GM18511 (cell line): ENCODE data around the gene PIK3CG.

ENCODE experiments used
- ATAC-seq: cut with Tn5 transposase; IDR thresholded peaks from one replicate; pipeline ENCODE4 v1.9.1; 2021; ENCODE audit warnings: mild to moderate bottlenecking, moderate library complexity; ENCODE audit not compliant: unreplicated experiment

Gene PIK3CG

DNA sequence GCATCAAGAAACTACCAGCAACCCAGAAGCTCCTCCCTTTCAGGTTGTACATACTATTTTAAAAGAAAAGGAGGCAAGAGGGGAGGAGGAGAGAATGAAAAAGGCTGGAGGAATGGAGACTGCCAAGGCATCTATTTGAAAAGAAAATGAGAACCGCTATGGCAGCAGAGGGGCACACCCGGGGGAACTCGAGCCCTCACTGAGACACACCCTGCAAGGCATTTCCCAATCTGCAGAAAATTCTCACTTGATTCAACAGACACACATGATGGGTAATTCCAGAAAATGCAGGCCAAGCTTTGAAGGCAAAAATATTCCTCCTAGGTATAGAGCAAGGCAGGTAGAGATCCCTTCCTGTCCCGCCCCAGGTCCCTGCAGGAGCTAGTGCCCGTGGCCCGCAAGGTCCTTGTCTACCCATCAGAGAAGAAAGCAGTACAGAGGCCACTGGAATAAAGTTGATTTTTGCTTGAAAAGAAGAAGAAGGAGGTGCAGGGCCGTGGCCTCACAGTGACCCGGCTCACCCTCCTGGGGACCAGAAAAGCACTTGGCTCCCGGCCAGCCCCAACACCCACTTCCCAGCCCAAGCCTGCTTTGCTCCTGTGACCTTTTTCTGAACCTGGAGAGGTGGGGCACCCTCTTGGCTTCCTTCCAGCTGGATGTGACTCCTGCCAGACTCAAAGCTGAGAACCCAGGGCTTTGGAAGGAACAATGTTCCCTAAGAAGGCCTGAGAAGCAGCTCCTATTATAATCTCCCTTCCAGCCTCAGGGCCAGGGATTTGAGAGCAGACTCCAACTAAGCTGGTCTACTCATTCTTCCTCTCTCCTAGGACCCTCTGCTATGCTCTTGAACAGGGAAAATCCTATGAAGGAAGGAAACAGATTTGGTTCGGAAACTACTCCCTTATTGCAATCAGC, 6.2 kb upstream of the PIK3CG start:
- ATAC-seq: no peak

DNA sequence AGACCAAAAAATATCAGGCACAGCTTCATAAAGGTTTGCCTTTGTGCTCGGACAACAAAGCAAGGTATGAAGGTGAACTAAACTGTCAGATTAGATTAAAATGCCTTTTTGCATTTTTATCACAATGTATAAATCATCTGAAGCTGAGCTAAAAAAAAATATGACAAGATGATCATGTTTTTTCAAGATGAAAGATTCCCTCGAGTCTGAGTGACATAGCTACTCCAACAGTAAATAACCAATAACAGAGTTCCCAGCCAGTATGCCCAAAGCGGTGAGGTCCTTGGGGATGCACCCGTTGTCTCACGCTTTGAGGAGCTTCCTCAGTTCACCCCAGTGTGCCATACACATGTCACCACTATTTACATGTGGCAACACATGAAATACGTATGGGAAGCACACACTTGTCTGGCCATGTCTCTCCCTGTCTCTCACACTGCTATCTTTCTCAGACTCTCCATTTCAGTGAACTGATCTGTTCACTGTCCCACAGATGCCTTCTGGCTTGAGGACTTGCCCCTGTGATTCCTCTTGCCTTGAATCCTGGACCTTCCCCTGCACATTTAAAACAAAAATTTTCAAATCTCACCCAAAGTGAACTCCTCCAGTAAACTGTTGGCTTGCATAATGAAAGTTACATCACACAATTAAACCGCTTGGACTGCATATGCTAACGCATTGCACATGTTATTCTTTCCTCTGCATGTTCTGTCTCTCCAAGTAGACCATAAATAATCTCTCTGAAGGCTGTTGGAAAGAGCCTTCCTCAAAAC, 2.6 kb upstream of the PIK3CG start:
- no peak for ATAC-seq

DNA sequence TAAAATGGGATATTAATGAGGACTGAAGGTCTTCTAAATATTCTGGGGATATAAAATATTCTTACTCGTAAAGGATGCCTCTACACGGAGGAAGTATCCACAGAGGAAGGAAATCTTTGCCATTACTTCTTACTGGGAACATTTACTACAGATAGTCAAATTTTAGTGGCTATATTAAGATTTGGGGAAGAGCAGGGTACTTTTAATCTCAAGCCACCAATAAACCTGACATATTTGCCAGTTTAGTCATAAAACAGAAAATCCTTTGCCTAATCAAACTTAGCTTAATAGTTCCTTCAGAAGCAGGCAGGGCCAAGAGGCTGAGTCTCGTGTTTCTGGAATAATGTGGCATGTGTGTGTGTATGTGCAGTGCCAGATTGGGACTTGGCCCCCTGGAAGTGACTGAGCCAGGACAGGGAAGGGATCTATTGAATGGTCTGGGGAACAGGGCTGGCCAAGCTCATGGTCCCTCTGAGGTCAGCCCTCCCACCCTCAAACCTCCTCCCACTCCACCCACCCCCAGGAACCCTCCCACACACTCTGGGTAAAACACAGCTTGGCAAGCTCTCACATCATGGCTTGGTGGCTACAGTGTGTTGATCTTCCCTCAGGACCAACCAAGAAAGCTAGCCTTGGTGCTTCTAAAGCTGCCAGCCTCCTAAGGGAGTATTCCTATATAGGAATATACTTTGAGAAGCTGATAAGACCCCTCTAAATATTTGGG, 1.6 kb upstream of the PIK3CG start:
- no peak for ATAC-seq

DNA sequence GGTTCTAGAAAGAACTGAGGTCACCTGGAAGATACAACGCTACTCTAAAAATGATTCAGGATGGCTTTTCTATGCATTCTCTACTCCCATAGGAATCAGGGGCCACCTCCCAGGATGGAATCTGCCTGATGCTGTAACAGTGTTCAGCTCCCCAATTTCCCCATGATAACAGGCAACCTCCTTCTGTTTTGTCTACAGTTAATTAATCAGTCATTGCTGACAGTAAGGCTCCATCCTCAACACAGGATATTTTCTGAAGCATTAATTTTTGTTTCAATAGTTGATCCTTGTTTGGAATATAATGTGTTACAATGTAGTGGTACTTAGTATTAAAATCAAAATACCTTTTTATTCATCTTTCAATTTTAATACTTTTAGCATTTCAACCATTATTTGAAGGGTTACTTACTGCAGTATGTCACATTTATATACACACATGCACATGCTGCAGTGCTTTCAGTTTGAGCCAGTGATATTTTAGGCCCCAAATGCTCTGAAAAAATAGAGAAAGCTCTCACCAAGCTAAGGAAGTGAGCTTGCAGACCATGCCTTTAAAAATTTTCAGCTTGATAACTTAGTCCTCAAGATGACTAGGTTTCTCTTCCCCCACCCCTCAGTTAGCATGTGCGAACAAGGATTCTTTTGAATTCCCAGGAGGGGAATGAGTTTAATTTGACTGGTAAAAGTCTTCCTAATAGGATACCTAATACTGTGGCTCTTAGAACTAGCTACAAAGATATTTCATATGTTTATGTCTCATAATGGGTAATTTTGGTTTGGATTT, 592 bp upstream of the PIK3CG start:
- ATAC-seq: peak; percentile 54

DNA sequence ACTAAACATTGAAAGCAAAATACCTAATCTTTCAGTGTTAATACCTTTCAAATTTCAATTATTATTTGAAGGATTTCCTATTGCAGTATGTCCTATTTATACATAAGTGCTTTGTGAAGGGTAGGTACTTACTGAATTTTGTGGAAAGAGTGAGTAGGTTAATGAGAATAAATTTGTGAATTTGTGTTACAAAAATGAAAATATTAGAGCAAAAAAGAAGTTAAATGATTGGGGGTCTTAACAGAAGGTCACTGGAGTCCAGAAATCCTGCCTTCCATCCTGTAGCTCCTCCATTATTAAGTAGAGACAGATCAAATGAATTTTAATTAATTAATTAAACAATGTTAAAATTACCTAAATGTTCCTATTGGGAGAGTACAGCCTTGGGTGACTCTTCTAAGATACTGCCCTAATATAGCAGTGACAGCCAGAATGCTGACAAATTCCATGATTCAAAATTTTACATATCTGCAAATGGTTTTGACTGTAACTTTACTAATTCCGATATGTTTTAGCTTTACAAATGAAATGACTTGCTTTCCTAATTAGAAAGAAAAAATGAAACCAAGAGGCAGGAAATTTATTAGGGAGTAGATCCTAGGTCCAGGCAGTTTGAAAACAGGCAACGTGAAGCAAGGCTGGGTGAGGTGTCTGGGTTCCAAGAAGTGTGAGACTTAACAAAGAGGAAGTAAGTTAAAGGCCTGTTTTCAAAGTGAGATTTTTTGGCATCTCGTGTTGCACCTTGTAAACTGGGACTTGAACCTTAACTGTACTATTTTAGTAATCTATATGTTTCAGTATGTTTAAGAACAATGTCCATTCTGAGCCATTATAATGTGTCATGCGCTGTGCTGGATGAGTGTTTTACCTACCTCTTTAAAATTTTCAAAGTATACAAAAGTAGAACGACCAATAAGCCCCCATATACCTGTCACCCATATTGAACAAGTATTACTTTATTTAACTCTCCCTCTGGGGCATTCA, 1.5 kb downstream of the PIK3CG start:
- peak; percentile 40 for ATAC-seq

DNA sequence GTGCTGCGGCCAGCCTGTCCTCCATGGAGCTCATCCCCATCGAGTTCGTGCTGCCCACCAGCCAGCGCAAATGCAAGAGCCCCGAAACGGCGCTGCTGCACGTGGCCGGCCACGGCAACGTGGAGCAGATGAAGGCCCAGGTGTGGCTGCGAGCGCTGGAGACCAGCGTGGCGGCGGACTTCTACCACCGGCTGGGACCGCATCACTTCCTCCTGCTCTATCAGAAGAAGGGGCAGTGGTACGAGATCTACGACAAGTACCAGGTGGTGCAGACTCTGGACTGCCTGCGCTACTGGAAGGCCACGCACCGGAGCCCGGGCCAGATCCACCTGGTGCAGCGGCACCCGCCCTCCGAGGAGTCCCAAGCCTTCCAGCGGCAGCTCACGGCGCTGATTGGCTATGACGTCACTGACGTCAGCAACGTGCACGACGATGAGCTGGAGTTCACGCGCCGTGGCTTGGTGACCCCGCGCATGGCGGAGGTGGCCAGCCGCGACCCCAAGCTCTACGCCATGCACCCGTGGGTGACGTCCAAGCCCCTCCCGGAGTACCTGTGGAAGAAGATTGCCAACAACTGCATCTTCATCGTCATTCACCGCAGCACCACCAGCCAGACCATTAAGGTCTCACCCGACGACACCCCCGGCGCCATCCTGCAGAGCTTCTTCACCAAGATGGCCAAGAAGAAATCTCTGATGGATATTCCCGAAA, 2.7 kb downstream of the PIK3CG start:
- ATAC-seq: no peak

DNA sequence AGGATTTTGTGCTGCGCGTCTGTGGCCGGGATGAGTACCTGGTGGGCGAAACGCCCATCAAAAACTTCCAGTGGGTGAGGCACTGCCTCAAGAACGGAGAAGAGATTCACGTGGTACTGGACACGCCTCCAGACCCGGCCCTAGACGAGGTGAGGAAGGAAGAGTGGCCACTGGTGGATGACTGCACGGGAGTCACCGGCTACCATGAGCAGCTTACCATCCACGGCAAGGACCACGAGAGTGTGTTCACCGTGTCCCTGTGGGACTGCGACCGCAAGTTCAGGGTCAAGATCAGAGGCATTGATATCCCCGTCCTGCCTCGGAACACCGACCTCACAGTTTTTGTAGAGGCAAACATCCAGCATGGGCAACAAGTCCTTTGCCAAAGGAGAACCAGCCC, 3.3 kb downstream of the PIK3CG start:
- ATAC-seq: no peak

DNA sequence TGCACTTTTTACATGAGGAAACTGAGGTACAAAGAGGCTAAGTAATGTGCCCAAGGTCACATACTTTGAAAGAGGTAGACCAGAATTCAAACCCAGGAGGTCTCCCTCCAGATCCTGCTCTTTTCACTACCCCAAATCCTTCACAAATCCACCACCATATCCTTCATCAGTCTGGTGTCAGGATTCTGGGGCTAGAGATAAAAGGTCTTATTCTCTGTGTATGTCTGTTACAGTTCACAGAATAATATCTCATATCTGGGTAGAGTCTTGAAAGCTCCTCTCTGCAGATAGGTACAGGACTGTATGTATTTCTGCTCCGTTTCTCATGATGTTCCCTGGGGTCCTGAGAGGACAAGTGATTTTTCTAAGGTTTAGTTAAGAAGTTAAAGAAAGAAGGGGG, 4.9 kb downstream of the PIK3CG start:
- ATAC-seq: no peak

DNA sequence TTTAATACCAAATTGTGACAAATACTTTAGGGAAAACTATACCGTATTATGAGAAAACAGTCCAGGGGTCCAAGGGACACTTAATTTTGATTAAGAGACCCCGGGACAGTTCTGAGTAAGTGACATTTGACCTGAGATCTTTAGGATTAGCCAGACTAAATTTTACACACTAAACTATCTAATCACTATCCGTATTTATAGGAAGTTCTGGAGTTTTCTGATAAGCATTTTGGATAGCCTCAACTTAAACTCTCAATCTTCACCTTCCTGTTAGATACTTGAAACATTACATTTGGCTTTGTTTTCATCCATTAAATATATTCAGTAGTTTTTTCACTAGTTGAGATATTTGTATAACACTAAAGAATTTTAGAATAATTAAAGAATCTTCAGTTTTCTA, 5.4 kb downstream of the PIK3CG start:
- ATAC-seq: no peak

DNA sequence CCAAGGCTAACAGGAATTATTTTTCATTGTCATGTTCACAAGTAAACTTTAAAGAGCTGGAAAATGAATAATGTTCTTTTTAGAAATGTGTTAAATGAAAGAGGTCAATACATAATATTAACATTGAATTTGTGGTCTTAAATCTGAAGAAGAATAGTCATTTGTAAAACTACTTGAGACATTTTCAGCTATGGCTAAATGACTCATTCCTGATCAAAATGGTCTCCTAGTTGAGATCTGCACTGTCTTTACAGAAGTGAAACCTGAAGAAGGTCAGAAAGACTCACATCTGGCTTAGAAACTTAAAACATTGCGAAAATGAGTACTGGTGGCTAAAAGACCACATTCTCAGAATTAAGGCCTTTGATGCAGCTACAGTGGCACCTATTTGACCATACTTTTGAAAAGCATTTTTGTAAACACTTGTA, 5.9 kb downstream of the PIK3CG start:
- peak; percentile 89 for ATAC-seq

DNA sequence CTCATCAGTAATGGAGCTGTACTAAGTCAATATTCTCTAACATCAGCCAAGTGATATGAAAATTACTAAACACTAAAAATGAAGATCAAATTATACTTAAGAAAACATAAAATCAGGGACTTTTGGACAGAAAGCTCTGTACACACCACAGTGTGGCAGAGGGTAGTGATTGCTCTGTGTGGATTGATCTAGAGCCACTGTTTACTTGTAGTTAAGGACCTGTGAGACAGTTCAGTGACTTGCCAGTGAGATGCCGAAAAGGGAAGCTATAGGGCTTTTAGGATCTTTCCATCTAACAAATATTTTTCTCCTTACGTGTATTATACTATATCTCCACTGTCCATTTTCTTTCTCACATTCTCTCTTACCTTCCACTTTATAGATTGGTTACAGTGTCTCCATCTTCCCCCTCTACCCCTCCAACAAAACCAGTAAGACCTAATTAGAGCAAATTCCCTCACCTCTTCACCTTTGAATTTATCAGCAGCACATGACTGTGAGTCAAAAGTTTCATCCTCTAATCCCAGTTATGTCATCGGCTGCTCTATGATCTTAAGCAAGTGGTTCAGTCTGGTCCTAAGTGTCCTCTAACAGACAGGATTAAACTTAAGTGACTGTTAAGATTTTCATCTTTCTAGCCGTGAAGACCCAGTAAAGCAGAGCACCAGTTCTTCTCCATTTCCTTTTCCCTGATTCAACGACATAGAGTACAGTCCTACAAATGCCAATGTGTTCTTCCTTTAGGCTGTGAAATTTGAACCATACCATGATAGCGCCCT, 6.9 kb downstream of the PIK3CG start:
- no peak for ATAC-seq

DNA sequence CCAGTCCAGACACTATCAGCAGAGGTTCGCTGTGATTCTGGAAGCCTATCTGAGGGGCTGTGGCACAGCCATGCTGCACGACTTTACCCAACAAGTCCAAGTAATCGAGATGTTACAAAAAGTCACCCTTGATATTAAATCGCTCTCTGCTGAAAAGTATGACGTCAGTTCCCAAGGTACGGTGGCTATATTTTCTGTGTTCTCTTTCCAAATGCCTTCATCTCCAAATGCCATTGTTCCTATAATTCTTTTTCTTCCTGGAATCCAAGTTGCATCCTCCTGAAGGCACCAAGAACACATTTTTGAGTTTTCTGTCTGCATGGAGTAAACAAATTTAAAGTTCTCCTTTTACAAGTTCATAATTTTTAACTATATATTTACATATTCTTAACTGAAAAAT, 7.7 kb downstream of the PIK3CG start:
- ATAC-seq: no peak

DNA sequence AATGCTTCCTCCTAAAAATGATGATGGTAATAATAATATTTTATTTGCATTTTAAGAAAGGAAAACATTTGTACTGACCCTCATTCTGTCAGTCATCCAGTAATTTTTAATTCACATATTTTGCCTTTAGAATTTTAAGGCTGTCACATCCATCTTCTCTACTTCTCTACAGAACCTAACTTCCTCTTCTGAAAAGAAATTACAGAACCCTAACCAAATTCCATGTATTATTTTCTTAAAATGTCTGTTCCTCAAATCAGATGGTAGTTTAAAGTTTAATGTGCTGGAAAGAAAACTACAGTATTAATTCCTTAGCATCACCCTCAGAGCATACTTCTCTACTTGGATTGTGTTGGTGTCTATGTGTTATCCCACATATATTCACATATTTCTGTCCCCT, 9.0 kb downstream of the PIK3CG start:
- ATAC-seq: no peak

DNA sequence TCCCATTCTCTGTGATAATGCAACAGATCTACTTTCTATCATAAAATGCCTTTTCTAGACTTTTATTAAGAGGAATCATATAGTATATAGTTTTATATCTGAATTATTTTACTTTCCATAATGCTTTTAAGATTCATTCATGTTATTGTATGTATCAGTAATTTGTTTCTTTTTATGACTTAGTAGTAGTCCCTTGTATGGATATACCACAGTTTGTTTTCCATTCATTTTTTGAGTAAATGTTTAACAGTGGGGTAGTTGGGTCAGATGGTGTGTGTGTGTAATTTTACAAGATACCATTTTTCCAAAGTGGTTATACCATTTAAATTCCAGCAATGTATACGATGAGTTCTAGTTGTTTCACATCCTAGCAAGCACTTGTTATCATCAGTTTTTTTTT, 10.4 kb downstream of the PIK3CG start:
- ATAC-seq: no peak

DNA sequence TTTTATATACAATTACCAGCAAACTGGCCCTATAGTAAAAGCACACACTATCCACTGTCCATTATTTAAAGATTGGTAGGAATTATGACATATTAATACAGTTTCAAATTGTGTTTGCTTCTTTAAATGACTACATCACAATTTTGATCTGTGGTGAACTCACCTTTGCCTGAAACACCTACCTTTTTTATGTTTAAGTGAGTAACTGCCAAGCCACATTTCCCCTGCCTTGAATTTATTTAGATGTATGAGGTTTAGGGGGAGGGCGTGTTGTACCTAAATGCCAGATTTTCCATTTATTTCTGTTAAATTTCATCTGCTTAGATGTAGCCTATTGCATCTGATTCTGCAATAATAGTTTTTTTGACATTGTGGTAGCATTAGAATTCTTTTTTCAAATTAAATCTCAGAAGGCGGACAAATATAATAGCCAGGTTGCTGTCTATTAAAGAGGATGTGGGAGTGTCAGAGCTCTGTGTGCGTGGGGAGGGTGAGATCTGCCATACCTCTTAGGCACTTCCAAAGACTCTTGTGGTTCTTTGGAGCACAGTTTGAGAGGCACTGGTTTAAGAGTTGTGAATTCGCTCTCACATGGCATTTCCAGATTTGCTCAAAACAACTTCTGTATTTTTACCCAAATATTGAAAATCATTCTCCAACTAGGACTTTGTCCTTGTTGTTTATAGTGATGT, 13.8 kb downstream of the PIK3CG start:
- no peak for ATAC-seq

DNA sequence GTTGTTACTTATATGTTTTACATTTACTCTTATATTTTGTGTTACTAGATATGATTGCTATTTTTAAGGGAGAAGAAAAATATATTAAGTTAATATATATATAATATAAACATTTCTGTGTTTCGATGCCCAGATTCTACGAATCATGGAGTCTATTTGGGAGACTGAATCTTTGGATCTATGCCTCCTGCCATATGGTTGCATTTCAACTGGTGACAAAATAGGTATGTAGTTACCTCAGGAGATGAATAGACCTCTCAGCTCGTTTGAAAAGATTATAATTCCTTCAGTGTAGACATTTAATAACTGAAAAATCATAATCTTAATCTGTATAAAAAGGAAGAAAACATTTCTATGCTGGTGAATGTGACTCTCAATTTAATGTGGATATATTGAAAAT, 16.9 kb downstream of the PIK3CG start:
- no peak for ATAC-seq

DNA sequence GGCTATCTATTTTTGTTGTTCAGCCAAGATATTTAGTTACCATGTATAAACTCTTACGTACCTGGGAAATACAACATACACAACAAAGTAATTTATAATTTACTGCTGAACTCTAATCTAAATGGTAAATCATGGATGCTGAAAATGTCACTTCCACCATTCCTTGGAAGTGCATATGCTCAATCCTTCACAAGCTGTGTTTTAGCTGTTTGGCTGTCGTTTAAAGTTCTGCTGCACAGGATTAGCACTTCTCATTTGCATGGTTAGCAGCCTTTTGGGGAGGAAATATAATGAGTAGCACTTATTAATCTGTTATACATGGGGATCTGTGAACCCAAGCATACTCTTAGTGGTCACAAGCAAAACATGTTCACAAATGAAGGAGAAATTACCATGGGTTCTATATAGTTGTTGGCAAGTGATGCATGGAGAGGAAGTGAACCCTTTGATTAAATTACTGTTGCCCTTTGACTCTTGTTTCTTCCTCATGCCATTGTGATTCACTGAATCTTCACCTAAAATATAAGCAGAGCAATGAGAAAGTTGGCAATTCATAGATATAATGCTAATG, 18.5 kb downstream of the PIK3CG start:
- peak; percentile 76 for ATAC-seq
